ENCODE data around the gene PRLHR.

PRLHR gene

GRCh38 chr10:118587881-118588651, 7.4 kb downstream of the PRLHR start:
- DNase-seq (ENCODE audit: low read depth in 1 of 2, low spot score in 1 of 2), result no peak

- DNase-seq (ENCODE audit: low read depth in 1 of 2, low spot score in 1 of 2), result no peak
These were observed 8.5 kb downstream of the PRLHR start for GRCh38 chr10:118586911-118587310.

- no peak for DNase-seq (ENCODE audit: low read depth in 1 of 2, low spot score in 1 of 2)
These were observed 9.7 kb downstream of the PRLHR start for GRCh38 chr10:118585794-118586193.

DNA sequence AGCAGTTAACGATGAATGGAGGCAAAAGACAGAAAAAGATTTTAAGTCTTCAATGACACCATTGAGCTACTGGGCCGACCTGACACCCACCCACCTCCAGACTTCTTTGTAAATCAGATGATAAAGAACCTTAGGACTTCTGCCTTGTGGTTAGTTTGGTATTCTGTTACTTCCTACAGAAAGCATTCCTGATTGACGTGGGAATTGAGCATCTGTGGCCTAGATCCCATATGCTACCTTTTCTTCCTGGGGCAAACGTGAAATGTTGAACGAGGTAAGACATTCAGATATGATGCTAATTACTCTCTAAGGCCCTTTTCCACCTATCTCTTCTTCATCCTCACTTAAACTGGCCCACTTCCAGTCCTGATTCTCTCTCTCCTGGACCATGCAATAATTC, 10.2 kb downstream of the PRLHR start:
- DNase-seq (ENCODE audit: low read depth in 1 of 2, low spot score in 1 of 2), result no peak

GRCh38 chr10:118584181-118584954, 11.1 kb downstream of the PRLHR start:
- no peak for DNase-seq (ENCODE audit: low read depth in 1 of 2, low spot score in 1 of 2)

DNA sequence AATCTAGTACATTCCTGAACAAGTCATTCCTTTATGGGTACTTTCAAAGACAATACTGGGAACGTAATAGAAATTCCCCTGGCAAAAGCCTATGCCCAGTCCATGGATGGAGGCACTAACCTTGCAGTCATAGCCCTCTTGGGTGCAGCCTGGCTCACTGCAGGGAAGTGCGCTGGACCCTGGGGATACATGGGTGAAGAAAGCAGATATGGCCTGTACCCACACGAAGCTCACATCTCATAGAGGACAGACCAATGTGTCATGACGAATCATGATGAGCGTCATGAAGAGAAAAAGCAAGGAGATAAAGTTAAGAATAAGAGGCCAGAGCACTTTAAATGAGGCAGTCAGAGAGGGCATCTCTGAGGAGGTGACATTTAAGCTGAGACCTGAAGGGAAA, 11.8 kb downstream of the PRLHR start:
- DNase-seq (ENCODE audit: low read depth in 1 of 2, low spot score in 1 of 2), result no peak

DNA sequence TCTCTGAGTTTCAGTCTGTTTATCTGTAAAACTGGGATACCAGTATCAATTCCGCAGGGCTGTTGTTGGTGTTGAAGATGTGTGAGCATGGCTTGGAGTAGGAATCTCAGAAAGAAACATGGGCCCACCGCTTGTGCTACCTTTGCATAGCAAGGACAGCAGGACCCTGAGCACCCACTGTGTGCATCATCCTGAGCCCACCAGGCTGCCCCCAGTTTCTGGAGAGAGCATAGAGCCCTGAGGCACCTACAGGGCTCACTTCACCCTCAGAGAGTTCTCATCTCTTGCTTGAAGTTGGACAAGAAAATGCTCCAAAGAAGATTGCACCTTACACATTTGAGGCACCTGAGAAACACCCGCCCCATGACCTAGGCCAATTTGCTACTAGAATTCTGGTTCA, 12.9 kb downstream of the PRLHR start:
- DNase-seq (ENCODE audit: low read depth in 1 of 2, low spot score in 1 of 2), result no peak

DNA sequence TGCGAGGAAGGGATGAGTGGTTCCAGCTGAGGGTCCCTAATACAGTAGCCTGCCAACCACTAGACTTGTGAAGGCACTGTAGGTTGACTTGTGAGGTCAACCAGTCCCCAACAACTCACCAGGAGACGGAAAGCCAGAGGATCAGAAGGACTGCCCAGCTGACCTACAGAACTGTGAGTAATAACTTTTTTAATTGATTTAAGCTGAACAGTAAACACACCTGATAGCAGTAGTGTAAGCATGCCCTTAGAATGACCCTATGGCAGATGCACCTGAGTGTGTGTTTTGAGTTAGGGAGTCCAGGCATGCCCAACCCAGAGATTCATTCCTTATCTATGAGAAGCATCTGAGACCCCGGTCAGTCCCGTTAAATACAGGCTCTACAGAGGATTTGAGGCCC, 14.1 kb downstream of the PRLHR start:
- DNase-seq (ENCODE audit: low read depth in 1 of 2, low spot score in 1 of 2), result no peak

GRCh38 chr10:118580702-118581101, 14.7 kb downstream of the PRLHR start:
- no peak for DNase-seq (ENCODE audit: low read depth in 1 of 2, low spot score in 1 of 2)

- DNase-seq (ENCODE audit: low read depth in 1 of 2, low spot score in 1 of 2), result no peak
These were observed 21.9 kb downstream of the PRLHR start for GRCh38 chr10:118573512-118573911.

DNA sequence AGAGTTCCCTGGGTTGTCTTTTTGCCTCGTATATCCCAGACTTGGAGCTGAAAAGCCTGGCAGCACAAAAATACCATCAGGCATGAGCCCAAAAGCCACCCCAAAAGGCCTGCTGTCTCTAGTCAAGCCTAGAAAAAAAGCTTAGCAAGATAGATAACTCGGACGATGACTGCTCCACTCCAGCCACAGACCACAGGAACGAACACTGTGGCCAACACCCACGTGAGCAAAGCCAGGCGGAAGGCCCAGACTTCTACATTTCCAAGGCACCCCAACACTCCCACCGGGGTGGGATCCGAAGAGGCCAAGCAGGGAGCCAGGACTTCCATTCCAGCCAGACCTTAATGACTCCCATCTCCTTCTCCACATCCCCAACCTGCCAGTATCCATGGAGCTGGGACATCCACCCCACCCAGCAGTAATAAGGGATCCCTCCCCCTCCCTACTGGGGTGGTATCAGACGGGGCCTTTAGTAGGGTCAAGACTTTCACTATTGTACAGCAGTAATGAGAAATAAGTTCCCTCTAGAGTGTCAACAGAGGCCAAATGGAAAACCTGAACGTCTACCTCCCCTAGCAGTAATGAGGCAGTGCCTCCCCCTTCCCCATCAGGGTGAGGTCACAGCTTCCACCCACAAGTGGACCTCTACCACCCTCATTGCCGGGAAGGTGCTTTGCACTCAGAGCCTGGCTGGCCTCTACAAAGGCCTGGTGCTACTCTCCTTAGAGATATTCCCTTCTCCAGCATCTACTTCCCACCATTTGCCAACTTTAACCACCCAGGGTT, 23.0 kb downstream of the PRLHR start:
- DNase-seq (ENCODE audit: low read depth in 1 of 2, low spot score in 1 of 2), result no peak

DNA sequence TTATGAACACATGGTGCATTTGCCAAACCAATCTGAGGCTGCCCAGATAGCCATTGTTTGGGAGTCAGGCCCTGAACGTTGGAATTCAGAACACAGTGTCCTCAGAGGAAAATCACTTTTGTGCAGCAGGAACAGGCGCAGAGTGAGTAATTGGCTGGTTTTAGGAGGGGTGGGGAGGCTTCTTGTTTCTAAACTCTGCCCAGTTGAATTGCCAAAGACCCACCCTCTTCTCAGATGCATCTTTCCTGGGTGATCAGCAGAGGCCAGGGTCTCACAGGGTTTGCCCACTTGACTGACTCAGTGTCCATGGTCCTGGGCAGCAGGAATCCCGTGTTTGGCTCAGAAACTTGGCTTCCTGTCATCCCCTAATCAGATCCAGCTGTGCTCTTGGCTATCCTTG, 24.3 kb downstream of the PRLHR start:
- no peak for DNase-seq (ENCODE audit: low read depth in 1 of 2, low spot score in 1 of 2)

- no peak for DNase-seq (ENCODE audit: low read depth in 1 of 2, low spot score in 1 of 2)
These were observed 24.9 kb downstream of the PRLHR start for GRCh38 chr10:118570591-118570990.

- no peak for DNase-seq (ENCODE audit: low read depth in 1 of 2, low spot score in 1 of 2)
These were observed 25.6 kb downstream of the PRLHR start for GRCh38 chr10:118569882-118570252.

- no peak for DNase-seq (ENCODE audit: low read depth in 1 of 2, low spot score in 1 of 2)
These were observed 26.1 kb downstream of the PRLHR start for GRCh38 chr10:118569241-118569881.

- DNase-seq (ENCODE audit: low read depth in 1 of 2, low spot score in 1 of 2), result peak in 1 of 2 donors; percentile 16
These were observed 27.1 kb downstream of the PRLHR start for GRCh38 chr10:118568327-118568848.

DNA sequence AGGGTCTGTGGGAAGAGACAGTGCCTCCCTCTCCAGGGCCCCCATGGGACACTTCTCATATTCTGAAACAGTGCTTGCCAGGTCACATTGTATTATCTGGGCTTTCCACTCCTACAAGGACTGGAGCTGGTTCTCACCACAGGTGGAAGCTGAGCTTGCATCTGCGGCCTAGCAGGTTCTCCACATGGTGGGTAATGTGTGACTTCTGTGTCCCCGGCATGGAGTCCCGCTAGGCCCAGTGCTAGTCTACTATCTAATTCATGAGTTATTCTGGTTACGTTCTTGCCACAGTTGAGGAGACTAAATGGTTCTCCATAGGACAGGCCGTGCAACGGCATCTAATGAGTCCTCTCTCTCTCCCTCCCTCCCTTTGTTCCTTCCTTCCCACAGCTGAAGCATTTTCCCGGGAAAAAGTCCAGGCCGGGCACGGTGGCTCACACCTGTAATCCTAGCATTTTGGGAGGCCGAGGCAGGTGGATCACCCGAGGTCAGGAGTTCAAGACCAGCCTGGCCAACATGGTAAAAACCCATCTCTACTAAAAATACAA, 27.7 kb downstream of the PRLHR start:
- DNase-seq (ENCODE audit: low read depth in 1 of 2, low spot score in 1 of 2), result no peak

DNA sequence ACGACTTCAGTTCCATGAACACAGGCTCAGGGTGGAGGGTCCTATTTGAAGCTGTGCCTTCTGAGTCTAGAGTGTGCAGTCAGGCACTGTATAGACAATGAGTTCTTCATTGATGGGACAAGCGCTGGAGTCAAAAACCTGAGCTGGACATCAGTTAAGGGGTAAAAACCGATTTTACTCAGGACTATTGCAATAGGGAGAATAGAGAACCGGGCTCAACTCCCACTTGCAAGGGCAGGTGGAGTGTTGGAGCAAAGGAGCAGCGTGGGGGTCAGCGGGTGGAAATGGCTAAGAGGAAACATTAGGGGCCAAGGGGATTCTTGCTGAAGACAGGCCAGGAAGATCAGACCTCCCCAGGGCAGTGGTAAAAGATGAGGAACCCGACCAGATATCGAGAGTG, 28.5 kb downstream of the PRLHR start:
- DNase-seq (ENCODE audit: low read depth in 1 of 2, low spot score in 1 of 2), result no peak

GRCh38 chr10:118565301-118566075, 30.0 kb downstream of the PRLHR start:
- no peak for DNase-seq (ENCODE audit: low read depth in 1 of 2, low spot score in 1 of 2)

- no peak for DNase-seq (ENCODE audit: low read depth in 1 of 2, low spot score in 1 of 2)
These were observed 30.8 kb downstream of the PRLHR start for GRCh38 chr10:118564652-118565051.
